ENCODE results near the gene MAGI2. TPM values are rescaled to one million over a fixed set of nuclear protein-coding genes. Genes with fewer than 3 reads are reported as not detected.

Gene MAGI2
- total RNA-seq, 1 experiment from 2014 or later = 0.34 TPM

- Histone ChIP-seq H3K4me3 (ENCODE audit: low read depth, low read length, poor library complexity, severe bottlenecking) (no peak overlapping the region), H3K27ac (ENCODE audit: low read depth, low read length, poor library complexity, severe bottlenecking) (no peak overlapping the region), H3K4me1 (ENCODE audit: insufficient read depth, low read length, poor library complexity, severe bottlenecking) (no peaks in the 10 kb centered on the region), H3K36me3 (ENCODE audit: insufficient read depth, low read length, poor library complexity, severe bottlenecking) (no peaks in the 10 kb centered on the region), H3K9me3 (ENCODE audit: low read depth, low read length, poor library complexity, severe bottlenecking) (no peaks in the 10 kb centered on the region), H3K27me3 (replicated peaks; ENCODE audit: insufficient read depth, low read depth, low read length, poor library complexity) (peaks cover 68% of the 10 kb centered on the region)
- POLR2A ChIA-PET (ENCODE audit: low non-redundant PET) = interaction anchor here (0.6 kb wide), 1 partner anchor 11 kb away, joined by 4 read pairs; no protein-coding TSS in a partner anchor
- TF ChIP-seq EZH2 (IDR thresholded peaks at IDR 0.05; ENCODE audit: borderline replicate concordance, low read depth, low read length, poor library complexity, severe bottlenecking) (no peak), CTCF (conservative IDR thresholded peaks at IDR 0.05; ENCODE audit: low read depth, low read length) (no peak)
- intact Hi-C loops (cut with micrococcal nuclease; ENCODE audit: unreplicated experiment) = no loop called here
- CTCF ChIA-PET = no interaction called here
- BruUV-seq (replicated peaks) = no TSS peak
- DNase-seq (ENCODE audit: low spot score) = no peak
These were observed 106.1 kb downstream of the MAGI2 start for GRCh38 chr7:79347351-79347750.

GRCh38 chr7:79341902-79342301, 111.6 kb downstream of the MAGI2 start:
- TF ChIP-seq EZH2 (IDR thresholded peaks at IDR 0.05; ENCODE audit: borderline replicate concordance, low read depth, low read length, poor library complexity, severe bottlenecking) = no peak
- TF ChIP-seq CTCF (conservative IDR thresholded peaks at IDR 0.05; ENCODE audit: low read depth, low read length) = no peak
- Histone ChIP-seq H3K27ac (ENCODE audit: low read depth, low read length, poor library complexity, severe bottlenecking) (no peak overlapping the region), H3K9me3 (ENCODE audit: low read depth, low read length, poor library complexity, severe bottlenecking) (no peaks in the 10 kb centered on the region), H3K27me3 (replicated peaks; ENCODE audit: insufficient read depth, low read depth, low read length, poor library complexity) (peaks cover 55% of the 10 kb centered on the region), H3K4me1 (ENCODE audit: insufficient read depth, low read length, poor library complexity, severe bottlenecking) (no peaks in the 10 kb centered on the region), H3K36me3 (ENCODE audit: insufficient read depth, low read length, poor library complexity, severe bottlenecking) (no peaks in the 10 kb centered on the region), H3K4me3 (ENCODE audit: low read depth, low read length, poor library complexity, severe bottlenecking) (no peak overlapping the region)
- no peak for DNase-seq (ENCODE audit: low spot score)
- no TSS peak for BruUV-seq (replicated peaks)
- ChIA-PET POLR2A (ENCODE audit: low non-redundant PET) (no interaction called here), CTCF (no interaction called here)
- intact Hi-C loops (cut with micrococcal nuclease; ENCODE audit: unreplicated experiment) = no loop called here

GRCh38 chr7:79340212-79340611, 113.3 kb downstream of the MAGI2 start:
- no peak for DNase-seq (ENCODE audit: low spot score)
- no TSS peak for BruUV-seq (replicated peaks)
- H3K27ac ChIP-seq (ENCODE audit: low read depth, low read length, poor library complexity, severe bottlenecking) = no peak overlapping the region
- intact Hi-C loops (cut with micrococcal nuclease; ENCODE audit: unreplicated experiment) = no loop called here
- no peaks in the 10 kb centered on the region for H3K9me3 ChIP-seq (ENCODE audit: low read depth, low read length, poor library complexity, severe bottlenecking)
- no peaks in the 10 kb centered on the region for H3K36me3 ChIP-seq (ENCODE audit: insufficient read depth, low read length, poor library complexity, severe bottlenecking)
- ChIA-PET CTCF (no interaction called here), POLR2A (ENCODE audit: low non-redundant PET) (no interaction called here)
- TF ChIP-seq EZH2 (IDR thresholded peaks at IDR 0.05; ENCODE audit: borderline replicate concordance, low read depth, low read length, poor library complexity, severe bottlenecking) = no peak
- no peak for TF ChIP-seq CTCF (conservative IDR thresholded peaks at IDR 0.05; ENCODE audit: low read depth, low read length)
- H3K4me1 ChIP-seq (ENCODE audit: insufficient read depth, low read length, poor library complexity, severe bottlenecking) = no peaks in the 10 kb centered on the region
- H3K4me3 ChIP-seq (ENCODE audit: low read depth, low read length, poor library complexity, severe bottlenecking) = no peak overlapping the region
- H3K27me3 ChIP-seq (replicated peaks; ENCODE audit: insufficient read depth, low read depth, low read length, poor library complexity) = peaks cover 55% of the 10 kb centered on the region

Measured in A673 (cell line).